ENCODE data around the gene TOMM20.

- TF ChIP-seq, protein P1, sequence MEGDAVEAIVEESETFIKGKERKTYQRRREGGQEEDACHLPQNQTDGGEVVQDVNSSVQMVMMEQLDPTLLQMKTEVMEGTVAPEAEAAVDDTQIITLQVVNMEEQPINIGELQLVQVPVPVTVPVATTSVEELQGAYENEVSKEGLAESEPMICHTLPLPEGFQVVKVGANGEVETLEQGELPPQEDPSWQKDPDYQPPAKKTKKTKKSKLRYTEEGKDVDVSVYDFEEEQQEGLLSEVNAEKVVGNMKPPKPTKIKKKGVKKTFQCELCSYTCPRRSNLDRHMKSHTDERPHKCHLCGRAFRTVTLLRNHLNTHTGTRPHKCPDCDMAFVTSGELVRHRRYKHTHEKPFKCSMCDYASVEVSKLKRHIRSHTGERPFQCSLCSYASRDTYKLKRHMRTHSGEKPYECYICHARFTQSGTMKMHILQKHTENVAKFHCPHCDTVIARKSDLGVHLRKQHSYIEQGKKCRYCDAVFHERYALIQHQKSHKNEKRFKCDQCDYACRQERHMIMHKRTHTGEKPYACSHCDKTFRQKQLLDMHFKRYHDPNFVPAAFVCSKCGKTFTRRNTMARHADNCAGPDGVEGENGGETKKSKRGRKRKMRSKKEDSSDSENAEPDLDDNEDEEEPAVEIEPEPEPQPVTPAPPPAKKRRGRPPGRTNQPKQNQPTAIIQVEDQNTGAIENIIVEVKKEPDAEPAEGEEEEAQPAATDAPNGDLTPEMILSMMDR (IDR thresholded peaks at IDR 0.05; ENCODE audit: low read depth, low read length, poor library complexity, severe bottlenecking): no peak
- TF ChIP-seq EZH2phosphoT487 (IDR thresholded peaks at IDR 0.05; ENCODE audit: borderline replicate concordance, low read length): no peak
These were observed 49.9 kb downstream of the TOMM20 start for GRCh38 chr1:235078480-235079381.

Data from DOHH2 (cell line).